ENCODE results near the gene SHISA5.

SHISA5 gene

DNA sequence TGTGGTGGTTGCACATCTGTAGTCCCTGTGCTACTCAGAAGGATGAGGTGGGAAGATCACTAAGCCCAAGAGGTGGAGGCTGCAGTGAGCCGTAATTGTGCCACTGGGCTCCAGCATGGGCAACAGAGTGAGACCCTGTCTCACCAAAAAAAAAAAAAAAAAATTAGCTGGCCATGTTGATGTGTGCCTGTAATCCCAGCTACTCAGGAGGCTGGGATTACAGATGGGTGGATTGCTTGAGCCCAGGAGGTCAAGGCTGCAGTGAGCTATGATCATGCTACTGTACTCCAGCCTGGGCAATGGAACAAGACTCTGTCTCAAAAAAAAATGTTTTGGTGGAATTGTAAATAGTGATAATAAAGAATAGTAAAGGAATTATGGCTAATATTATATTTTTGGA is 47.5 kb downstream of the SHISA5 start:
- peak; percentile 6 for DNase-seq

DNA sequence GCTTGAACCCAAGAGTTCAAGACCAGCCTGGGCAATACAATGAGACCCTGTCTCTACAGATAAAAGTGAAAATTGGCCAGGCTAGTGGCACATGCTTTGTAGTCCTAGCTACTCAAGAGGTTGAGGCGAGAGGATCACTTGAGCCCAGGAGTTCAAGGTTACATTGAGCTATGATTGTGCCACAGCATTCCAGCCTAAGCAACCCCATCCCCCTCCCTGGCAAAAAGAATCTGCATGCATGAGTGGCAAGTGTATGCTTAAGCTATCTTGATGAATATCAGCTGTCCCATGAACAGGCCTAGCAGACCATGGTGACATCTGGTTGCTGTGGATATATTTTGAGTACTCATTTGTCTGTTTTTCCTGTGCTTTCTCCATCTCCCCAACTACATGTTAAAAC is 52.7 kb downstream of the SHISA5 start:
- no peak for DNase-seq

DNA sequence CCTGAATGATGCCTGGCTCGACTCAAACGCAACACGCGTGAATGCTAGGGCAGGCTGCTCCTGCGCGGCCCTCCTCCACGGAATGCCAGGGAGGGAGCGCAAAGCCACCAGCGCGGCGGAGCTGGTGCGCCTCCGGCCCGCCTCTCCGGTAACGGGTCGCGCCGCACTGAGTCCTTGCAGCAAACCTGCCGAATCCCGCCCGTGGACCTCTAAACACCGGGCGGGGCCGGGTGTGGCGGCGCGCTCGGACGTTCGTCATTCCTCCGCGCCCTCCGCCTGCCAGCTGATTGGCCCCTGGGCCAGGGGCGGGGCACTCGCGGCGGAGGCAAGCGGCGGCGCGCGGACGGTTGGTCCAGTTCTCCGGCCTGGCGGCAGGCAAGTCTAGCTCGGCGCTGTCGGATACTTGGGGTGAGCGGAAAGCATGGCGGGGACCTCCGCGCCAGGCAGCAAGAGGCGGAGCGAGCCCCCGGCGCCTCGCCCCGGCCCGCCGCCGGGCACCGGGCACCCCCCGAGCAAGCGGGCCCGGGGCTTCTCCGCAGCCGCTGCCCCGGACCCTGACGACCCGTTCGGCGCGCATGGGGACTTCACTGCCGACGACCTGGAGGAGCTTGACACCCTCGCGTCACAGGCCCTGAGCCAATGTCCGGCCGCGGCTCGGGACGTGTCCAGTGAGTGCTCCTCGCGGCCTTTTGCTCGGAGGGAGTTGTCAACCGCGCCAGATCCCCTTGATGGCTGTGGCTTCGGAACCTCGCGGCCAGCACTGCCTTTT is 57.4 kb downstream of the SHISA5 start, which contains the start of gene ATRIP:
Gene ATRIP (plus strand): TSS at position 313 of the 769 bp plus-strand sequence. CDS start 109 bp downstream, at position 422.
- peak; percentile 88 for DNase-seq

DNA sequence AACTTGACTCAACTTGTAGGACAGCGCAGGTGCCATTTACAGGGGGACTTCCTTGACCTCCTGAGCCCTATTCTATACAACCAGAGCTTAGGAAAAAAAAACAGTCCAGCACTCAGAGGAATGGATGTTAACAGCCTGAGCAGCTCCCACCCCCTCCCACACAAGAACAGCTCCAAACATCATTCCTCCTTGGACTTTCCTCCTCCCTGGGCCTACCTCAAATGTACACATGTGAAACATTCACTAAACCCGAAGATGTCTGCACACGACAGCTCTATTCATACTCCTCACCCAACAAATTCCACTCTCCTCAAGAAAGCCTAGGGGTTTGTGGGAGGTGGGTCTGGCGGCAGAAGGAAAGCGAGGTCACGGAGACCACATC is 57.9 kb downstream of the SHISA5 start:
- DNase-seq: no peak

DNA sequence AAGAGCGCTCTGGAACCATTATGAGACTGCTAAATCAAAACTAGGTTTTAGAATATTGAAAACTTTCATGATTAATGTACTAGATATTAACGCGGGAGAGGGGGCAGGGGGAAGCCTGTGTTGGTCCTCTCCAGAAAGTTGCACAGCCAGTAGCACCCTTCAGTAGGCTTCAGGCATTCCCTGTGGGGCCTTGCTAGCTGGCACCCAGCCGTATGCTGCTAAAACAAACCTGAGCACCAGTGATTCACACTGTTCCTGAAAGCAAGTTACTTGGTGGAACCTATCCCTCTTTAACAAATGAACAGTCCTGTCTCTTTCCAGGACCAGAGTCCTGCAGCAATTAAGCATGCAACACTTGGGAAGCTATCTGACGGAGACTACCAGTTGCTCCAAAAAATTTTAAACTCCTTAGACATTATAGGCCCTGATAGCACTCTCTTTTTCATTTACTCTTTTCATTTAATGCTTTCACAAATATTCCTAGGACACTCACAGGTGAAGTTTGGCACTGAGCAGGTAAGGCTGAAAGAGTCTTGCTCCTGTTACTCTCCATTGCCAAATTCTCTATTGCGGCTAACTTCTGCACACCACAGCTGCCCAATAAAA is 58.6 kb downstream of the SHISA5 start:
- DNase-seq: no peak

DNA sequence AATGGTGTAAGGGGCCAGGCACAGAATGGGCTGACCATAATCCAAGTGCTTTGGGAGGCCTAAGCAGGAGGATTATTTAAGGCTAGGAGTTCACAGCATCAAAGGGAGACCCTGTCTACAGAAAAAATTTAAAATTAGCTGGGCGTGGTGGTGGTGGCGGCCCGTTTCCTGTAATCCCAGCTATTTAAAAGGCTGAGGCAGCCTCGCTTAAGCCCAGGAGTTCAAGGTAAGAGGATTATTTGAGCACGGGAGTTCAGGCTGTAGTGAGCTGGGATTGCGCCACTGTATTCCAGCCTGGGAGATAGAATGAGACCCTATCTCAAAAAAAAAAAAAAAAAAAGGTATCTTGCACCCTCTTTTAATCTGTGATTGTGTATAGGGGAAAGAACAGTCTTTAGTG is 62.0 kb downstream of the SHISA5 start:
- peak; percentile 90 for DNase-seq

DNA sequence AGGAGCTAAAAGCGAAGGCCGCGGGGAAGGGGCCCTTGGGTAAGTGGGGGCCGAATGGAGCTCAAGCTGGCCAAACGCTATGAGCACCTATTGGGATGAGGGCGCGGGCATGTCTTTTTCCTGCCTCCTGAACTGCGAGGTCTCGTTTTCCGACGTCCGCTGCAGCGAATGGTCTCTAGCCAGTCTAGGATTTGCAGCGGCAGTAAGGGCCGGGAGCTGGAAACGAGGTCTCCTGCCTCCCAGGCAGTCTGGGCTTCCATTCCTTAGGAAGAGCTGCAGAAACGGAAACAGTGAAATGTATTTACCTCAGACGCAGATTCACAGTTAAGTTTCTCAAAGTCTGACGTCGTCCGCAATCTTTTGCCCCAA is 63.4 kb downstream of the SHISA5 start:
- peak; percentile 30 for DNase-seq

DNA sequence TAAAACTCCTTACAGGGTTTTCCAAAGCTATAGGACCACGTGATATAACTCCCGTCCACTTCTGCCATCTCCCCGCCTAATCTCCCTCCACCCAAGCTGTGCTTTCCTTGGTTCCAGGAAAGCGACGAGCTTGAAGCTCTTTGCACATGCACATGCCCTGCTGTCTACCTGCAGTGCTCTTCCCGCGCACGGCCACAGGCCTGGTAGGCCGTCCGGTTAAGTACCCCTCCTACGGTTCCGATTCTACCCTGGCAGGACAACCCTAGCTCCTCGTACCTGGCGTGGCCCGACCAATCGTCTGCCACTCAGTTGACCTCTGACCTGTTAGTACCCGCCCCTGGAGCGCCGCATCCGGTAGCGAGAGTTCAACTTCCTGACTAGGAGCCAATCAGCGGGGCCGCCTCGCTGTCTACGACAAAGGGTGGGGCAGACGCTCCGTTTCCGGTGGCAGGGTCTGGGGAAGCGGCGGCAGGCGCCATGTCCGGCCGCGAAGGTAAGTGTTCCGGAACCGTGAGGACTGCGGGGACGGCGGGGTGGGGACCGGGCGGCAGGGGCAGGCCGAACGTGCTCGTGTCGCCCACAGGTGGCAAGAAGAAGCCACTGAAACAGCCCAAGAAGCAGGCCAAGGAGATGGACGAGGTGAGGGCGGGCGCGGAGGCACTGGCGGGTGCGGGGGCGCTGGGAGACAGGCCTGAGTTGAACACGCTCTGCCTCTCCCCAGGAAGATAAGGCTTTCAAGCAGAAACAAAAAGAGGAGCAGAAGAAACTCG is 64.0 kb downstream of the SHISA5 start, which contains the start of the genes CCDC51 and TMA7:
Gene CCDC51 (minus strand): TSS at position 300 of the 770 bp plus-strand sequence. CDS start 4,991 bp downstream, outside the sequence.
Gene TMA7 (plus strand): TSS at position 438 of the 770 bp plus-strand sequence. CDS start 40 bp downstream, at position 478.
- peak; percentile 98 for DNase-seq

DNA sequence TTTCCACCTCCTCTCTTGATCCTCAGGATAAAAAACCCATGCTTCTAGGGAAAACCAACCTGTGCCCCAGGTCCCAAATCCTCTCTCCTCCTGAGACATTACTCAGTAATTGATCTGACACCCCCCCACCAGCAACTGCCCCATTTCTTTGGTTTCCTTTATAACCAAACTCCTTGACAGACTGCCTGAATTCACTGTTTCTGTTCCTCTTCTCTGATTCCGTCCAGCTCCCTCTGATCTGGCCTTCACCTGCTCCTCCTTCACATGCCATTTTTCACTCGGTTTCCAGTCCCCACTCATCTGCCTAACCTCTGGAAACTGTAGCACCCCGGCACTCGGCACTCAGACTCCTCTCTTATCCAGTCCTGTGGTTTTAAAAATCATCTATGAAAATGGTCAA is 66.2 kb downstream of the SHISA5 start:
- no peak for DNase-seq

DNA sequence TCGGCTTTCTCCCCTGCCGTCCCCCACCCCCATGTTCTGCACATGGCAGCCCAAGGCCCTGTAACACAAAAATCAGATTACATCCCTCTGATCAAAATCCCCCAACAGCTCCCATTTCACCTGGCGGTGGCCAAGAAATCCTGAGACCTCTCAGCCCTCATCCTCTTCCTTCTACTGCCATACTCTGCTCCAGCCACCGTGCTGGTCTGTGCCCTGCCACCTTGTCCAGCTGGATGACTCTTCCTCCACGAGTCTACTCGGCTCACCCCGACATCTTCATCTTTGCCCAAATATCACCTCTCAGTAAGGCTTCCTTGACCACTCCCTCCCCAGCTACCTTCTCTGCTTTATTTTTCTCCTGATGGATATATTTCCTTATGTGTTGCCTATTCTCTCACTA is 67.1 kb downstream of the SHISA5 start:
- no peak for DNase-seq

DNA sequence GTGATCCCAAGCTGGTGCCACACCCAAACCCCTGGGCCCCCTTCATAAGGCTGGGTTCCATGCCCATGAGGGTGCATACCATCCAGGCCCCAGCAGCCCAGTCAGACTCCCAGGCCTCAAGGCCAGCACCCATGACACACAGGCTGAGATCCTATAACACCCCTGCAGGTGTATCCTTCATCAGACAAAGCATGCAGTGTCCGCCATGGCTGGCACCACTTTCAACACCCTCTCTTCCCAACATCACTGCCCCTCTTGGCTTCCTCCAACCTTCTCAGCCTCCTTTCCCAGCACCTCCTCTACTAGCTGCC is 67.5 kb downstream of the SHISA5 start:
- DNase-seq: no peak

DNA sequence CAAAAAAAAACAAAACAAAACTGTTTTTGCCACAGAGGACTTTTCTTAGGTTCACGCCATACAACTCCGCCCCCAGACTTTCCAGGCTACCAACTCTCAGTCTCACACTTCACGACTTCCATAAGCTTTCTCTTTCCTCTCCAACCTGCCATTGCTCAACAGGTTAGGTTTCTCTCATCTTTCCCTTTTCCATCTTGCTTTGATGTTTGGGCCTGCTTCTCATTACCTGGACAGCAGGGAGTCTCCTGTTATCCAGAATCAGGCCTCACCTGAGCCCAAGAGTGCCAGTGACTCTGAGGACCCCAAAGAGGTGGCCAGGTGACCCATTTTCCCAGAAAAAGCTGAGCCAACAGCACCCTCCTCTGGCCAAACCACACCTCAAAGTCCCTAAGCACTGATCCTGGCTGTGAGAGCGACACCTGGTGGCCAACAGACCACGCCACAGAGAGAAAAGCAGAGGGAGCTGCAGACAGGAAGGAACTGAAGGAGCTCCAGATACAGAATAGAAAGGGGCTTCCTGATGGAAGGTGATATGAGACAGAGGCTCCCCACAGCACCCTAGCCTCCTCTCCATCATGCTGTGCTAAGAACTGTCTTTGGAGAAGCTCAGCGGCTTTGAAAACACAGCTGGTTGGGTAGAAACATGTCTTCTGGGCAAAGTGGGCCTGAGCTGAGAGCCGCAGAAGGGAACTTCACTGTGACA is 68.0 kb downstream of the SHISA5 start:
- DNase-seq: peak; percentile 85

DNA sequence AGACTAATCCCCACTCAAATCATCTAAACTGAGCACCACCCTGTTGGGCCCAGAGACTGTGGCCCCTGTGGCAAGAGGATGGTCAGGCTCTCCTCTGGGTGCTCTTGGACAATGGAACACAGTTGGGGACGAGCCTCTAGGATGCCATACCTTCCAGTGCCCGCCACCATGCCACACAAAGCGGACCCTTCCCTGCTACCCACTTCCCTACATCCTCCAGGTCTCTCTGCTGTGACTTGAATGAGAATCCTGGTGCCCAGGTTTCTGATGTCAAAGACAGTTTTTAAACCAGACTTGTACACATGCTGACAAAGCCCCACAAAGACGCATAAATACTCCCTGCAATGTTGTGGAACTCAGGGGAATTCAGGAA is 68.8 kb downstream of the SHISA5 start:
- no peak for DNase-seq

DNA sequence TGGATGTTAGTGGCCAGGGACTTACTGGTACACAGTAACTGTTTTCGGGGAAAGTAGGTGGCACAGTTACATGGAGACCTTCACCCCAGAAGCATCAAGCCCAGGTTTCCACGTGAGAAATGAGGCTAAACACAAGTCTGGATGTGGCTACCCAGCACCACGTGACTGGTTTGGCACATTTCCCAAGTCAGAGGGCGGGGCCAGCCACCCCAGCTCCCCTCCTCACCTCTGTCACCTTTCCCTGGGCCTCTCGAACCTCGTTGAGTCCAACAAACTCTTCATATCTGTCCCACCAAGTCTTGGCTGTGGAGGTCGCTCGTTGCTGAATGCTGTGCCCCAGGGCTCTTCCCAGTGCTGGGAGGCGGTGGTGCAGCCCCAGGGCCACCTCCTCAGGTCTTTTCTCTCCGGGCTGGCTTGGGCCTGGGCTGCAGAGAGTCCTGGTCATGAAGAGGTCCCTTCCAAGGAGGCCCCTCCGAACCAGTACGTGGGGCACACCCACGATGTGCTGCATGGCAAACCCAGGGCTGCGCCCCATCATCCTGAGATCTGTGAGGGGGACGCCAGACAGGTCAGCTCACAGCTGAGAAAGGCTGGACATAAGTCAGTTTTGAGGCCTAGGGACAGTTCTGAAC is 69.3 kb downstream of the SHISA5 start:
- no peak for DNase-seq

DNA sequence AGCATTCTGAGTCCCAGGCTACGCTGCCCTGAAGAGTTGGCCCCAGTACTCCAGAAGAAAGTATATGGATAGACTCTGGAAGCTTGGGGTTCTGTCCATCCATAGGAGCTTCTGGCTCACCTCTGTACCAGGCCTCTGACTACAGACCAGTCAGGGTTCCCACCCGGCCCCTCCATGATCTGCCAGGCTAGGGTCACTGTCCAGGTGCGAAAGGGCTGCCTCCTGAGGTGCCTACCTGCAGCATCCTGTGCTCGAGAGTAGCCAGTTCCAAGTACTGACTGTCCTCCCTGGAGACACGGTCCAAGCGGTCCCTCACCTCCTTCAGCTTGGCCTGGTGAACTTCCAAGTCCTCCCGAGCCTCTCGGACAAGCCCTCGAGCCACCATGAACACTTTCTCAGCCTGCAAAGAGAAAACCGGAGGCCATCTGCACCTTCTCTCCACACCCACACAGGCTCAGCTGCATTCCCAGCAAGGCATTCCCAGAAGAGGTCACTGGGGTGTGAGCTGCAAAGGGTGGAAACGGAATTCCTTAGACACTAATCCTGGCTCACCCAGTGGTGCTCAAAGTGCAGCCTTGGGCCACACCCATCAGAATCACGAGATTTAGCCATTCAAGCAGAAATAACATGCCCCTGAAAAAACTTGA is 70.4 kb downstream of the SHISA5 start:
- DNase-seq: no peak

DNA sequence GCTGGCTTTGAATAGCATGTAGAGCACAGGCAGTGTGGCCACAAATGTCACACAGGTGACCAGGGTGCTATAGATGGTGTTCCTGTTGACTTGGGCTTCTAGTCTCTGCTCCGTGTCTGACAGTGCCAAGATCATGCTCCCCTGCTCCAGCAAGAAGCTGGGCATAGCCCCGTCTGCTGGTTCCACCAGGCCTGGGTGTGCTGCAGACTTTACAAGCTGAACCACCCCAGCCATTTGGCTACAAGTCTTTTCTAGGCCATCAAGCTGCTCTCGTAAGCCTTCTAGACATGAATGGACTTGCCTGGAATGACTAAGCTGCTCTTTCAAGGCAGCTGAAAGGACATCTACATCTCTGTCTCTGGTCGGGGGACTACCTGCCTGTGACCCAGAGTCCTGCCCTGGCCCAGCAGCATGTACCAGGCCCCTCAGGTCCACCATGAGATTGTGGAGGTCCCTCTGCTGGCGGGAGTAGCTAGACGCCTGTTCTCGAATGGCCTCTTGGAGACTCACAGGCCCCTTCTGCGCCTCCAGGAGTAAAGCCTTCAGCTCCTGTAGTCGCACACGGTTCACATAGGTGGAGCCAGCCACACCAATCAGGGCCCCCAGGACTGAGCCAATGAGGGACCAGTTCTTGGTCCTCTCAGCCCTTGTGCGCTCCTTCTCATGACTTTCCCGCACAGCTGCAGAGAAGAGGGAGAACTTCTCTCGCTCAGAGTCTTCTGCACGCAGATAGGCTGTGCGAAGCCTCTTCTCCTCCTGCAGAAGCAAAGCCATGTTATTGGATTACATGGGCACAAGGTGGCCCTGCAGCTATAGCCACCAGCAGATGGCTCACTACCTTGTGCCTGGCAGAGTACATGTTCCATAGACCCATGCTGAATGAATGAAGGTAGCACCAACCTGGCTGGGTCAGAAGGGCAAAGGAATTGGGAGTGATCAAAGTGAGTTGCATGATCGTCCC is 71.3 kb downstream of the SHISA5 start:
- peak; percentile 47 for DNase-seq

DNA sequence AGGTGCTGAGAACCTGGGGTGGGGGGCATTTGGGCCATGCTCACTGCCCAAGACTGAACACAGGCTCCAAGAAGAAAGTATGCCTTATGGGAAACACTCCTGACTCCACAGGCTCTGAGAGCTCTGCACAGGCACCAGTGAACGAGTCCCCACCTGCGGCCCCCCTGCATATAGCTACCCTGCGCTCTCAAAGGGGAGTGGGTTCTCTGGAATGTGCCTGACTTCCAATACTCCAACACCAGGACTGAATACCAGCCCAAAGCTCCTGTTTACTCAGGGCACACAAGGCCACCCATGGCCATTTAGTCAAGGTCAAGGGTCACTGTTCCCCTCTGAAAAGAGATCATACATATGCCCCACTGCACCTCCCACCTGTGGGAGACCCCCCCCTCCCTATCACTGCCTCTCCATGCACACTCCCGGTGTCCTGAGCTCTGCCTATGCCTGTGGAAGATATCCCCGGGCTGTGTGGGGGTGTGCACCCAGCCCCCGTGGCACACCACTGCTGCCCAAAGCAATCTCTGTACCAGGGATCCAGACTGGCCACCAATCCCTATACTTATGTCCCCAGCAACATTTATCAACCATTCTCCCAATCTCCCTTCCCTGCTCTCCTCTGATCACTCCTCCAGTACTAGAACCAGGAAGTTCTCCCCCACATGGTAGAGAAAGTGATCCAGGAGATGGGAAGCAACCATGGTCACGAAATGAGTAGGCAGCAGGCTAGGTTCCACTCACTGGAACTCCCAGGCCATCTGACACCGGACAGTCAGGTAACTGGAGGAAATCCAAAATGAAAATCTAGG is 72.5 kb downstream of the SHISA5 start:
- no peak for DNase-seq

DNA sequence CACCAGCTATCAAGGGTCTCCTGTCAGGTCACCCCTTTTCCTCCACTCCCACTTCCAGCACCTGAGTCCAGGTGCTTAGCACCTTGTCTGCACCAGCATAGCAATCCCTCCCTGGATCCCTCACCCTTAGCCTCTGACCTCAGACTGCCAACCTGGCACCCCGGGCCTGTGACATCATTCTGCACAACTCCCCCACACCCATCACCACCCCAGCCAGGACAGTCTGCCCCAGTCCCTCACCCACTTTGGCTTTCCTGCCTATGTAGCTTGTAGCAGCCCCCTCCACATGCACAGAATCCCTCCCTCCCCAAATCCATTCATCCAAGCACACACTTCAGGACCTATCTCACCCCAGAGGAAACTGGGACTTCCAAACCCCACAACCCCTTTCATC is 73.3 kb downstream of the SHISA5 start:
- no peak for DNase-seq

DNA sequence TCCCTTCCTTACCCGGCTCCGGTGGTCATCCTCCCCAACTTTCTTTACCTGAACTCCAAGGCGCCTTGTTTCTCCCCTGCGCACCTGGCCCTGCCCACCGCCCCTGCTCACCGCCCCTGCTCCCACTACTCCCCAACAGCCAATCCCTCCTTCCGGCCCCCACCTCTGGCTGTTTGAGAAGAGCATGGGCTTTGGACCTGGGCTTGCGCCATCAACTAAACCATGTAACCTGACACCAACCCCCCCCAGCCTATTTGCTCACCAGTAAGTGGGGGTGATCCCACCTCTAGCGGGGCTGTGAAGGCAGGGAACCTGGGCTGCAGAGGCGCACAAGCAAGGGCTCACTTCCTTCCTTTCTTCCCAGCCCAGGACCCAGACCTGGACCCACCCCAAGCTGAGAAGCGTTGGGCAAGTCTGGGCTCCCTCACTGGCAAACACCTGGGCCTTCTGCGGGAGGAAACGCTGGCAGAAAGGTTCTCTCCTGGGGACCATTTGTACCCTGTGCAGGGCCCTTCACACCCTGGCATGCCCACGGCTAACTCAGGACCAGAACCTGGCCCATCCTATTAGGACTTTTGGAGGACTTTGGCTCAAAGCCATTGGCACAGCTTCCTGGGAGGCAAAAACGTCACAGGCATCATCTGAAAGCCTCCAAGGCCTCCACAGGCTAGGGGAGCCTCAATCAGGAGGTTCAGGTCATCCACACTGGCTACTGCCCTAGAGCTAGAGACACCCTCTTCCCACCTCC is 73.8 kb downstream of the SHISA5 start, which contains the start of gene PLXNB1:
Gene PLXNB1 (minus strand): TSS at position 127 of the 748 bp plus-strand sequence. CDS start 5,475 bp downstream, outside the sequence.
- DNase-seq: peak; percentile 76
